NCI-H446 treated with DMSO at 0.1 percent for 48 hours (cell line): ENCODE results near the gene MYO1H.
"Not testable (repeated sequence)": the region's sequence is repeated elsewhere in the genome, so short reads cannot be mapped to it uniquely, and the experiment has no call there.

Source experiments
- DNase-seq: peaks from one replicate; lab custom pipeline; 2025; lab: John Stamatoyannopoulos, UW

Gene MYO1H

DNA sequence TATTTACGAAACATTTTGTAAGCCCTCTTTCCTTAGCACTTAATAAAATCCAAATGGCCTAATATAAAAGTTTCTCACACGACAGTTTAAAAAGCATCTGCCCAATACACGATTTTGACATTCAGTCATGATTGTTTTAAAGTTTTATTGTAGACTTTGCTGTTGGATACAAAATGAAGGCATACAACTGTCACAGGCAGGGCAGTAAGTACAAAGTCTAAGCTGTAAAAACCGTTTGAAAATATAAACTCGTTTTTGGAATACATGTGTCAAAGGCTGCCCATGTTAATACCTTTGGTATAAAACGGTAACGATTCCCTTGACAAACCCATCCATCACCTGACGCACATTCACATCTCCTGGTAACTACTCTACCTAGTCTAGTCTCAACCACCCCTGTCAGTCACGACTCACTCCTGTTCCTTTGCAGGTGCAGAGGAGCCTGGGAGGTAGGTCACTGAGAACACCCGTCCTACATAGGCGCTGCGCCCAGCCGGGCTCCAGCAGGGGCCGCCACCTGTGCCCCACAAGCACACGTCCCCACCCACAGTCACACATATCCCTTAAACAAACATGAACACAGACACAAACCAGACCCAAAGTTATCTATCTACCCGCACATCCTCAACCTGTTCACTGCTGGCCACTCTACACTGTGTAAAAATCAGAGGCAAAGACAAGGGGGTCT is 102.3 kb downstream of the MYO1H start:
- DNase-seq, result no peak

DNA sequence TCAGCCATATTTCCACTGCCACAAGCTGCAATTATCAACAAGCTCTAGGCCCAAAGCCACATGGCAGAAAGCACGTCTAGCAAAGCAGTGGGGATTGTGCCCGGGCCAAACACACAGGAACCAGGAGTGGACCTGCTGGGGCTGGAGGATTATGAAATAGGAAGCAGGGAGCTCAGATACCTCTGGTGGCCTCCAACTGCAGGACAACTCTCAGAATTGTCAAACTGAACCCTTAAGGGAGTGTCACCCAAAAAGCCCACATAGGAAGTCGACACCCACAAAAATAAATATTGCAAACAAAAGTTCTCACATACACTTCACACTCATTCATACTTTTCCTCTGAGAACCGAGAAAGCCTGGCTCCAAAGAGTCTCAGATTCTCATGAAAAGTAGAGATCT is 103.3 kb downstream of the MYO1H start:
- no peak for DNase-seq

DNA sequence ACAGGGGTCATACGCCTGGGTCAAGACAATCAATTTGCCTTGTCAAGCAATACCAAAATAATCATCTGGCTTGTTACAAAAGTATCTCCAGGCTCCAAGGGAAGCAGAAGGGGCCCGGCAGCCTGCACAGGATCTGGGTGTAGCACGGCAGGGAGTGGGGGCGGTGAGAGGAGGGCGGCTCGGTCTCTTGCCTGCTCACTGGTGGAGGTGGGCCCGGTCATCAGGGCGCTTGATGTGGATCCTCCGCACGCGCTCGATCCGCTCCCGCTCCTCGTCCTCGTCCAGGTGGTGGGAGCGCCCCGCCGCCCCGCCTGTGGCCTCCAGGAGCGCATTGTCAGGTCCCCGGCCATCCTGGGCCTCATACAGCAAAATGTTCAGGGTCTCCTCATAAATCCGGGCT is 103.7 kb downstream of the MYO1H start:
- DNase-seq, result no peak

DNA sequence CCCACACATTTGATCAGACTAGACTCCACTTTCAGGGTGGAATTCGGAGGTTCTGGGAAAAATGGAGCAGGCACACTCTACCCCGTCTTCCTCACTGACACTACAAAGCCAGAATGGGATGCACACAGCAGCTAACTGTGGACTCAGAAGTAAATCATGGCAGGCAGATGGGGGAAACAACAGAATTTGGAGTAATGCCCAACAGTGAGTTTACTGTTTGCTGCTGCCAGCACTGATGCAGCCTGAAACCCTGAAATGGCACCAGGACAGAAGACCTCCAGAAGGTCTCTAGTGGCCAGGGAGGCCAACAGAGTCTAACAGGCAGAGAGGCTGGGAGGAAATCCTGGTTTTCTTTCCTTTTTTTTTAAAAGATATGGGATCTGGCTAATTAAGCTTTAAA is 104.8 kb downstream of the MYO1H start:
- peak; percentile 60 for DNase-seq

DNA sequence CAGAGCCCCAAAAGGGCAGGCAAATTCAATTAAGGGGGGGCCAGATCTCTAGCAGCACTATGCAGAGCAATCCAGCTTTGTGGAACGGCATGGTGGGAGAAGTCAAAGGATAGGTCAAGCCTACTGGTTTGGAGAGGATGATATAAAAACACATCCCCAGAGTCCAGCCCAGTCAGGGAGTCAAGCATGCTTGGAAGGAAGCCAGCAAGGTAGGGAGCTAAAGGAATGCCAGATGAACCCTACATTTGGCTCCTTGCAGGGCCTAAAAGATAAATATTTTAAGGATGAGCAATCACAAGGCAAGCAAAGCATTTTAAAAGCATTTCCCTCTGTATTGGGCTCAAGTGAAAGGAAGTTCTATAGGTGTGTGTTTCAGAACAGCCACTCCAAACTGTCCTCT is 108.0 kb downstream of the MYO1H start:
- no peak for DNase-seq

DNA sequence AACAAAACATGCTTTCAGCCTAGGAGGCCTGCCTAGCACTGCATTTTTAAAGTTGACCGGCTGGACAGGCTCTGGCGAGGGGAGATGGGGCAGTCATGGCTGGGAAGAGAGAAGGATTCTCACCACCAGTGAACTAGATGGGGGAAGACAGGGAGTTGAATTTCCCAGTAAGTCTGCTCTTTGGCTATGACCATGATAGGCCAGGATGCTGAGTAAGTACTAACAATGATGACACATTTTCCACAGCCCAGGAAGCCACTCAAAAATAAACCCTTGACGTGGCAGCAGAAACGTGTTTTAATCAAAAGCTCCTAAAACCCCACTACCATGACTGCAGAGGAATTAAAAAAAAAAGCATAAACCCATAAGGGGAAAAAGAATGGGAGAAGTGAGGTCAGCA is 110.4 kb downstream of the MYO1H start:
- no peak for DNase-seq

DNA sequence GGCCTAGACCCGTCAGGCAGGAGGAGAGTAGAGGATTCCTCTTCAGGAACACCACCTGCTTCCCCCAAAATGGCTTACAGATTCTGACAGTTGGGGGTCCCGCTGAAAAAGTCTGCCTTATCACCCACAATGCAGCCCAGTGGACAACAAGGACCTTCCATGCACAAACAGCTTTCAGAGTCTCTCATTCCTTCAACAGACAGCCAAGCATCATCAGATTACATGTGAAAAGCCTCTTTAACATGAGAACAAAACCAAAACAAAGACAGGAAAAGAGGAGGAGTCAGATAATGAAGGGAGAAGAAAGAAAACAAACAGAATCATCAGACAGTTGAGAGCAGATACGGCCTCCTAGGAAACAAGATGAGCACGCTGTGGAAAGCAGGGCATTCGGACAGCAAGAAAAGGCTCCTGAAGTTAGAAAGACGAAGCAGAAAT is 111.1 kb downstream of the MYO1H start:
- no peak for DNase-seq

DNA sequence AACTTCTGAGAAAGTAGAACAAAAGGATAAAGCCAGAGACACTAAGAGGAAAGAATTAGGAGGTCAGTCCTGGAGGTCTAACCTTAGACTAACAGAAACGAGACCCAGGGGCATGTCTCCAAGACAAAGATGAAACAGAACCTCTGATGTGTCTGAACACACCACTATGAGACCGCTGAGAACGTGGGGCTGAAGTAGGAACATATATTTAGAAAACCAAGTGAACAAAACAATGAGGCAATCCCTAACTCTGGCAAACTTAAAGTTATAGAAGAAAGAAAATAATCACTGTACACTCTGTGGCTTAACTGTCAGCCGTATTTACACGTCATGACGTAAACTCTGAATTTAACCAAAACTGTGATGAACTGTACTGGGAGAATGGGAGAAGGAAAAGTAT is 111.5 kb downstream of the MYO1H start:
- no peak for DNase-seq

DNA sequence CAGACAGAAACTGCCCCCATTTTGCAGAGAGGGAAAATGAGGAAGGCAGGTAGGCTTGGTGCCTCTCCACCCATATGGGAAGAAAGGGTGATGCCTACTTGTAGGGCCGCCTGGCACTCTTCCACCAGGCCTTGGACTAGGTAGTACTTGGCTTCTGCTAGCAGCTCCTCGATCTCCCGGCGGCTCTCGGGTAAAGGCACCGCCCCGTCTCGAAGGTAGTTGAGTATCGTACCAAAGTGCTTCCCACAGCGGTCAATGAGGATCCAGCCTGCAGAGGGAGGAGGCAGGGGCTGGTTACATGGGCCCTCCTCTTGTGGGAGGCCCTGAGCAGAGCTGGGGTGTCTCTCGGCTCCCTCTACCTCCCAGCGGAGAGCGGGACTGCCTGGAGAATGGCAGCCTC is 112.8 kb downstream of the MYO1H start:
- DNase-seq, result no peak

DNA sequence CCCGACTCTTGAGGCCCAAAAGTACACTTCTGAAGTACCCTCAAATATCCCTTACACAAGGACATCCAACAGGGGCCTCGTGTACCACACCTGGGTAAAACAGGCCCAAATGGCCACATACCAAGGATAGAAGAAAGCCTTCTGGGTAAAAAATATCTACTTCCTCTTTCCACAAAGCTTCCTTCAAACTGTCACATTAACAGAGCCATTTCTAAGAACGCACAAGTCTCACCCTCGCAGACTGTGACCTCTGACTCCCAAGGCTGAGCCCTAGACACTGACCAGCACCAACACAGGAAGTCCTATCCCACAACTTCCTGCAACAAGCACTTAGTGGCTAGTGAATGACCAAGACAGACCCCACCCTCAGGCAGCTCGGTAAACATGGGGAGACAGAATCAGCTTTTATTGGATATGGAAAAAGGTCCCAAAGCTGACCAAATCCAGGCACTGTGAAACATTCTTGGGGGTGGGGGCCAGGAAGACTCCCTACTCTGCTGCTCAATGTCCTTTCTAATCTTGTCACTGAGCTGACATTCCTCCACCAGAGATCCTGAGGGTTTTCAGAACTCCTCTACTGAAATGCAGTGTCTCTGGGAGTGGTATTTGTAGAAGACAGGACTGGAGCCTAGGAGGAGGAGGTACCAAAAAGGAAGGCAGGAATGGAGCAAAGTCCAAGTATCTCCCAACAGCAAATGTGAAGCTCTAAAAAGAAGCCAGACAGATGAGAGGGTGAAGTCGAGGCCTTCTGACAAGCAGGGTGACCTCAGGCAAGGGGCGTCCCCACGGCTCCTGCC is 113.5 kb downstream of the MYO1H start:
- no peak for DNase-seq

DNA sequence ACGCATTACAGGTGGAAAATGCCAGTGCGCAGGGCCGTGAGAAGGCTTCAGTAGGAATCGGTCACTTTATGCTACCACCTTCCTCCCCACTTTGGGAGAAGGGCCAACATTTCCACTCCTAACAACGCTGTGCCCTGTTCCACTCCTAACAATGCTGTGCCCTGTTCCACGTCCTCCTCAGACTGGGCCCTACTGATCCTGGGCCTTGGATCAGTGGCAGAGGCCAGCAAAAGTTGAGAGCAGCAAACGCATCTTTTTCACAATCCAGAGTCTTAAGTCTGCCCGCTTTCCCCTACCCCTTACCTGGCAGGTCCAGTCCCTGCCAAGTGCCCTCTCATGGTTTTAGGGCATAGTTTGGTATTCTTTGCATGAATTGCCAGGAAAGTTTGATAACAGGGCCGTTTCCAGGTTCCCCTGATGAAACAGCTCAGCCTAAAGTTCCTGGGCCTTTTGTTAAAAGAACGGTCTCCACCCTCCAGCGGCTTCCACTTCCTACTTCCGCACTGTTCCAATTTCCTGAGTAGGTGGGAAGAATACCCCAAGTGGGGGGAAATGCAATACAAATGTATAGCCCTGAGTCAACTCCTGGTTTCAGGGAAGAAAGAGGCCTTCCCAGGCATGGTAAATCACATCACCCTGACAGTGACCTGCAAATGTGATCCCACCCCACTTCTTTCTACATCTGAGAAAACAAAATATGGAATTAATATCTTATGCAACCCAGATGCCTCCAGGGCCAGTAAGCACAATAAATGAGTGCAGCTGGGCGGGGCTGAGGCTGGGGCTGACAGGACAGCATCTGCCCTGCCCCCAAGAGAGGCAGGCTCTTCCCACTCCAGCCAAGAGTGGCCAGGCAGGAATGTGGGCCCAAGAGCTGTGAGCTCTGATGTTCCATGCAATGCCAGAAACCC is 114.4 kb downstream of the MYO1H start:
- DNase-seq, result no peak

DNA sequence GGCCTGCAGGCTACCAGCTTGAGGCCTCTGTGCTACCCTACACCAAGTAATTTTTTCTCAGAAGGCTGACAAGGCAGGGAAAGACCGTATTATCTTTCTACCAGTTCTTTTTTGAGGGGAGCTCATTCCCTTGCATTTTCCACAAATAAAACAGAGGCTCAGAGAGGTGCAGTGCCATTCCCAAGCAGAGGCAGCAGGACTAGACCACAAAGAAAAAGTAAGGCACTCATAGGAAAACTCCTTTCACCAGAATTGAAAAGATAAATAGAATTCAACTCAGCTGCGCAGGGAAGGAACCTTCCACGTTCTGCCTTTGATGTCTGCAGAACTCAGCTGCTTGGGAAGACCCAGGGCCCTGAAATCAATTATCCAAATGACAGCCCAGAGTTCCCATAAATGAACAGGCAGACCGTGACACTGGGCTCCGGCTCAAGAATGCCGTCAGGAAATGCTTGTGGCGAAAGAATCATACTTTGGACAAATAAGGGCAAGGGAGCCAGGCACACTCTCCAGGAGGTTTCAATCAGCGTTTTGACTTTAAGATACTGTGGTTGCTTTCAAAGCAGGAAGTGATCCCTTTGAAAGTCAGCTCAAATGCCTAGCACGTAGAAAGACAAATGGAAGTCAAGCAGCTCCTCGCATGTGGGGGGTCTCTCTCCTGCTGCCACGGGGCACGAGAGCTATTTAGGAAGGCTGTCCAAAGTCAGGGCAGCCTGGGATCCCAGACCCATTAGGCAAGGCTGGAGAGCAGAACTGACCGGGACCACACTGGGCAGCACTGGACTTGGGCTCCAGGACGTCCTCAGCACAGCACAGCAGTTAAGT is 115.4 kb downstream of the MYO1H start:
- no peak for DNase-seq

DNA sequence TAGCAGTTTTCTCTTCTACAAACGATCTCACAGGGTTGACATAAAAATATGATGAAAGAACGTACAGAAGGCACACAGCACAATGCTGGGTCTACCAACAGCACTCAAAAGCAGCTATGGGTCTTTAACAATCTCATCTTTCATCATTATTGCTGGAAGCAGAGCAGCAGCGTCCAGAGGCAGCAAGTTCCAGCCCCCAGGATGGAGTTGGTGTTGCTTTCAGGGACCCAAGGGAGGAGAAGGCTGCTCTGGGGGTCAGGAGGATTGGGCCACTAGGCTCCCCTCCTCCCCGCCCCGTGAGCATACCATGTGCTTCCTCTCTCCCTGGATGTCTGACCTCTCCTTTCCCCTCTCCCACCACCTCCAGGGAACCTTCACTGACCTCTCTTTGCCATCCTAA is 116.1 kb downstream of the MYO1H start:
- DNase-seq, result no peak

DNA sequence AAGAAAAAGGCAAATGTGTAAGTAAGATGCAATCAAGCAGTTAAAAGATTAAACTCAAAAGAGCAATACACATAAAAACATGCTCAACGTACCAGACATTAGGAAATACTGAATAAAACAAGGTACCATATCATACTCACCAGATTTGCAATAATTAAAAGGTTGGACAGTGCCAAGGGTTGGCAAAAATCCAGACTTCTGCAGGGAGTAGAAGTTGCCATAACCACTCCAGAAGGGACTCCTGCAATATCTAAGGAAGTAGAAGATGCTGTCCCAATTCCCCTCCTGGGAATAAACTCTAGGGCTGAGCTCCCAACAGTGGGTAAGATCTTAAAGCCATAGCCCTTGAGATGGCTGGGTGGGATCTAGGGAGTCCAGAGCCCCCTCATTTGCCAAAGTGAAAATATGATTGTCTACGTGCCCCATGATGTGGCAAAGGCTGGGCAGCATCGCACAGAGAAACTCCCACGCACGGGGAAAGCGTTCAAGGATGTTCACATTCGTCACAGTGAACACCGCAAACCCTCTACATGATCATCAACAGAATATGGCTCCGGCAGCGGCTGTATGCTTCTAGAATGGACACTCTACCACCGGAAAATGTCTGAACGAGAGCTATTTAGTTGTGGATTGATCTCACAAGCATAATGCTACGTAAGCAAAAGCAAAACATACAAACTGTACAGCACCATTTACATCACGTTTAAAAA is 117.1 kb downstream of the MYO1H start:
- DNase-seq, result no peak

DNA sequence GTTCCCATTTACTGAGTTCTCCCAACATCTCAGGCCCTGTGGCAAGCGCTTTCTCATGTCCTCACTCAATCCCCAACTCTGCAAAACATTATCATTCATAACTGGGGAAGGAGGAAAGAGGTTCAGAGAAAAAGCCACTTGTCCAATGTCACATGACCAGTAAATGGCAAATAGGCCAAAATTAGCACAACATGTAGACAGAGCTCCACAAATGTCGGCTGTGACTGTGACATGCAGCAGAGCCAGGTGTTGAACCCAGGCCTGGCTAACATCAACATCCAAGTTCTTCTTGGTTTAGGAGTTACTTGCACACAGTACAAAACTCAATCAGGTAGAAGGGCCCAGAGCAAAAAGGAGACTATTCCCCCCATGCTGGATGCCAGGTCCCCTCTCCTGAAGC is 118.6 kb downstream of the MYO1H start:
- DNase-seq, result no peak

DNA sequence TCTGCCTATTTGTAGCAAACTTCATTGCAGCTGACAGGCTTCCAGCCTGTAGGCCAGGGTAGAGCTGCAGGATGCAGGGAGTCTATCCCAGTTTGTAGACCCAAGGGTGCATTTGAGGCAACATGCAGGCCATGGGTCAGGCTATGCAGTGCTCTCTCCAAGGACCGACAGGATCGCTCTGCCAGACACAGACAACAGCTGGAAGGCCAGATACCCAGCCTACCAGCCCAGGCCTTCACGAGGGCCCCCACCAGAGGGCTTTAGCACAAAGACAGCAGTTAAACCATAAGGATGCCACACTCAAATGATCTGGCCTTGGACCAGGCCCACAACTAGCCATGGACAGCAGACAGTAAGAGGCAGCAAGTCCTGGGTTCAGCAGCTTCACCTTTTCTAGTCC is 119.1 kb downstream of the MYO1H start:
- no peak for DNase-seq

DNA sequence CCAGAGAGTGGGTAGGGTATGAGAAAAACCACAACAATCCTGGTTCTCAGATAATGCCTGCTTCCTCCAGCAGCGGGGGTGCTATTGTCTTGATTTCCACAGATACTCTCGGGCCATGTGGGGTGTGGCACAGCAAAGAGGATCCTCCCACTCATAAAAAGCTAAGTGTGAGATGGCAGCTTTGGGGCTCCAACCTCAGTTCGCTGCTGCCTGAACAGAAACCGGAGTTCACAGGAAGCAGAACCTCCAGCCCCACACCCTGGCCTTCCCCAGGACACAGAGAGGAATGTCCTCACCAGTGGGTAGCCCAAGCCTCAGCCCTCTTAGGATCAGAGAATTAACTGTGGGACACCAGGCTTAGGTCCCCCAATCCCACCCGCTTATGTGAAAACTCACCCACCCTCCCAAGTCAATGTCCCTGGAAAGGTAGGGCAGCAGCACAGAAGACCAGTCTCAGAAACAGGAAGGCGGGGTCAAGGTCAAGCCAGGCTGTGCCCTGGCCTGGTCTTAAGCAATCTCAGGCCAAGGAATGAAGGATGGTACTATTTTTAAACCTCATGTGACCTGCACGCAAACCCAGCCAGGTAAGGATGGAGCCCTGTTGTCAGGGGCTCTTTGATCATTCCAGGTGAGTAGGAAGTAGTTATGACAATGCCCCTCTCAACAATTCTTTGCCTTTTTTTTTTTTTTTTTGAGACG is 120.4 kb downstream of the MYO1H start:
- no peak for DNase-seq

DNA sequence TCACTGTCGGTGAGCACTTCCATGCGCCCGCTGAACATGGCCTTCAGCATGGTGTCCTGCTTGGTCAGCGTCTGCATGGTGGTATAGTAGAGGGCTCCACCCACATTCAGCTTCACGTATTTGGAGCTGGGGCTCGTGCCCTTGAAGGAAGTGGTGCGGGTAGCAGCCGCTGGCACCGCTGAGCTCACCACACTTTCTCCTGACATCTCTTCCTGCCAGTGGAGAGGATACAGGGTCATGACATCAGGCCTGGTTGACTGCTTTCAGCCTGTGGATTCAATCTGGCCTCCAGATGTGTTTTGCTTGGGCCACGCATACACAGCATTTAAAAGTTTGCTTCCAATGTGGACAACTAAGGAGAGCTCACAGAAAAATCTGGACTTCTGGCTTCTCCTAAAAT is 121.8 kb downstream of the MYO1H start:
- no peak for DNase-seq

DNA sequence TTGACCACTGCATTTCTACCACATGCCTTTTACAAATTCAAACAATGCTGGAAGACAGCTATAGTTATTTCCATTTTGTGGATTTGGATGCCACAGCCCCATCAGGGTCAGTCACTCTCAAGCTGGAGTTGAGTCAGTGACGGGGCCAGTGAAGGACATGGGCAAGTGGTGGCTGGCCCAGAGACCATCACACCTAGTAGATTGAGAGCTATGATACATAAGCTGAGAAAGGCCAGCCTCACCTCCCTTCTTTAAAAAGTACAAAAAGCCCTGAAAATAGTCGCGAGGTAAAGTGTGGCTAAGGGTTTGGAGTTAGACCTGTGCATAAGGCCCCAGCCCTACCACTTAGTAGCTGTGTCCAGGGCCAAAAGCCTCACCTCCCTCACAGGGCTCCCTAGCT is 125.3 kb downstream of the MYO1H start:
- no peak for DNase-seq

DNA sequence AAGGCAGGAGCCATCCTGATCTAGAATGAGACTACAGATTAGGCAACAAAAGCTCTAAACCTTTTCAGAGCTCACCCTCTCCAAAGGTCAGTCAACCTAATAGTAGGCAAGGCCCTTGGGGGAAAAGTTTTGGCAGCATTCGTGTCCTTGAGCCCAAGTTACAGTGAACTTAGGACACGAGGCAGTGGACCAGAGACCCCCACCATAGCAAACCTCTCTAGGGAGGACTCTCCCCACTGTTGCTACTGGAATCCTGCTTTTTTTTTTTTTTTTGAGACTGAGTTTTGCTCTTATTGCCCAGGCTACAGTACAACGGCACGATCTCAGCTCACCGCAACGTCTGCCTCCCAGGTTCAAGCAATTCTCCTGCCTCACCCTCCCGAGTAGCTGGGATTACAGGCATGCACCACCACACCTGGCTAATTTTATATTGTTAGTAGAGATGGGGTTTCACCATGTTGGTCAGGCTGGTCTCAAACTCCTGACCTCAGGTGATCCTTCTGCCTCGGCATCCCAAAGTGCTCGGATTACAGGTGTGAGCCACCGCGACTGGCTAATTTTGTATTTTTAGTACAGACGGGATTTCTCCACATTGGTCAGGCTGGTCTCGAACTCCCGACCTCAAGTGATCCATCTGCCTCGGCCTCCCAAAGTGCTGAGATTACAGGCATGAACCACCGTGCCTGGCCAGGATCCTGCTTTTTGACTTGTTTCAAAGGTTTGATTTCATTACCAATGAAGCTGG is 126.0 kb downstream of the MYO1H start:
- not testable (repeated sequence) for DNase-seq
